Liver (tissue), 9 donors: ENCODE data around the gene CEACAM19. TPM values are rescaled to one million over a fixed set of nuclear protein-coding genes. Genes with fewer than 3 reads are reported as not detected.

Experiments used
- DNase-seq: peaks from one replicate; pipeline ENCODE4 v3.0.0-alpha.2; 2017; ENCODE audit warnings: low spot score
- H3K27ac ChIP-seq, 2 donors: one replicate each; pipeline ENCODE4 v1.7.0; 2013; ENCODE audit warnings: inconsistent platforms in 2 of 2, low read length in 2 of 2, control low read depth in 1 of 2, low read depth in 1 of 2, mild to moderate bottlenecking in 1 of 2
- H3K27me3 ChIP-seq, 4 donors: one replicate each; pipeline versions ENCODE4 v1.6.1 to v1.7.0; 2013; ENCODE audit warnings: low read length in 3 of 4, inconsistent platforms in 1 of 4, mild to moderate bottlenecking in 1 of 4, moderate library complexity in 1 of 4; ENCODE audit not compliant: control insufficient read depth in 4 of 4, insufficient read depth in 4 of 4
- H3K36me3 ChIP-seq, 4 donors: one replicate each; pipeline versions ENCODE4 v1.6.1 to v1.7.0; 2013; ENCODE audit warnings: low read length in 3 of 4, mild to moderate bottlenecking in 3 of 4, low read depth in 1 of 4, moderate library complexity in 1 of 4; ENCODE audit not compliant: control insufficient read depth in 4 of 4, insufficient read depth in 3 of 4
- H3K4me1 ChIP-seq, 4 donors: one replicate each; pipeline versions ENCODE4 v1.6.1 to v1.7.0; 2013; ENCODE audit warnings: low read length in 3 of 4, mild to moderate bottlenecking in 3 of 4, moderate library complexity in 1 of 4; ENCODE audit not compliant: control insufficient read depth in 4 of 4, insufficient read depth in 4 of 4
- H3K4me3 ChIP-seq, 3 donors: one replicate each; pipeline versions ENCODE4 v1.6.1 to v1.7.0; 2013; ENCODE audit warnings: low read length in 3 of 3, control low read depth in 1 of 3, low read depth in 1 of 3, mild to moderate bottlenecking in 1 of 3
- H3K9ac ChIP-seq, 2 donors: one replicate each; pipeline ENCODE4 v1.7.0; 2013; ENCODE audit warnings: low read length in 2 of 2, mild to moderate bottlenecking in 2 of 2, moderate library complexity in 2 of 2, control low read depth in 1 of 2, low read depth in 1 of 2
- H3K9me3 ChIP-seq, 4 donors: one replicate each; pipeline versions ENCODE4 v1.6.1 to v1.7.0; 2013; ENCODE audit warnings: low read length in 3 of 4; ENCODE audit not compliant: control insufficient read depth in 4 of 4
- CTCF ChIP-seq: fragments of 150-350 bp; IDR thresholded peaks from 2 replicates; pipeline ENCODE4 v1.5.1; 2017; ENCODE audit warnings: improper control_type of control experiment, low read depth, low read length; ENCODE audit not compliant: missing input control
- EGR1 ChIP-seq, 2 donors: IDR thresholded peaks; 2 replicates each; pipeline ENCODE4 v1.6.1; 2016 to 2018; ENCODE audit warnings: antibody characterized with exemption in 2 of 2, low read depth in 2 of 2
- FOXA1 ChIP-seq: IDR thresholded peaks from 2 replicates; pipeline ENCODE4 v1.6.1; 2016; ENCODE audit warnings: antibody characterized with exemption
- FOXA2 ChIP-seq: IDR thresholded peaks from 2 replicates; pipeline ENCODE4 v1.6.1; 2016; ENCODE audit warnings: antibody characterized with exemption
- GABPA ChIP-seq, 2 donors: IDR thresholded peaks in 1 of 2; conservative IDR thresholded peaks in 1 of 2; 2 replicates each; pipeline ENCODE4 v1.6.1; 2016; ENCODE audit warnings: antibody characterized with exemption in 2 of 2, mild to moderate bottlenecking in 1 of 2, moderate library complexity in 1 of 2
- HNF4A ChIP-seq, 2 donors: conservative IDR thresholded peaks; 2 replicates each; pipeline ENCODE4 v1.6.1; 2016; ENCODE audit warnings: antibody characterized with exemption in 2 of 2, mild to moderate bottlenecking in 2 of 2
- HNF4G ChIP-seq: IDR thresholded peaks from 2 replicates; pipeline ENCODE4 v1.6.1; 2016; ENCODE audit warnings: antibody characterized with exemption
- NR2F2 ChIP-seq: IDR thresholded peaks from 2 replicates; pipeline ENCODE4 v1.6.1; 2016; ENCODE audit warnings: antibody characterized with exemption
- RXRA ChIP-seq, 2 donors: IDR thresholded peaks; 2 replicates each; pipeline ENCODE4 v1.6.1; 2017 to 2018; ENCODE audit warnings: antibody characterized with exemption in 2 of 2, mild to moderate bottlenecking in 1 of 2
- TAF1 ChIP-seq: conservative IDR thresholded peaks from 2 replicates; pipeline ENCODE4 v1.6.1; 2016; ENCODE audit warnings: antibody characterized with exemption, mild to moderate bottlenecking
- YY1 ChIP-seq: IDR thresholded peaks from 2 replicates; pipeline ENCODE4 v1.6.1; 2016; ENCODE audit warnings: antibody characterized with exemption, mild to moderate bottlenecking
- WGBS: extraction: QIAGEN DNeasy Blood & Tissue Kit; methylation state at CpG from one replicate; pipeline ENCODE4 v1.1.7; 2013; 5-methylcytosine and 5-hydroxymethylcytosine counted together
- polyA plus RNA-seq, 2 donors: library from polyadenylated mRNA; stranded (reverse) in 1 of 2; unstranded in 1 of 2; fragments of 200-250 nt in 1 of 2; fragments of >200 nt in 1 of 2; fragmentation: Nextera tagmentation in 1 of 2; extraction: Ambion mirVana in 1 of 2; gene quantifications; one replicate each; pipeline versions ENCODE4 v1.2.1 to v1.2.3, GENCODE V29; 2013 to 2015
- total RNA-seq, 2 donors: library from RNA; depleted of rRNA; stranded (reverse); fragments of >200 nt; gene quantifications; one replicate each; pipeline ENCODE4 v1.2.3, GENCODE V29; 2014
- TF ChIP-seq, protein P1 (sequence below): IDR thresholded peaks from 2 replicates; pipeline ENCODE4 v1.6.1; 2016; ENCODE audit warnings: antibody characterized with exemption
- TF ChIP-seq, protein P2 (sequence below): IDR thresholded peaks from 2 replicates; pipeline ENCODE4 v1.6.1; 2016; ENCODE audit warnings: antibody characterized with exemption, mild to moderate bottlenecking
- TF ChIP-seq, protein P3 (sequence below): IDR thresholded peaks from 2 replicates; pipeline ENCODE4 v1.6.1; 2016; ENCODE audit warnings: antibody characterized with exemption
- donor health status: healthy.
- donor health status: healthy.
- donor health status: healthy.
- donor health status: healthy.
- donor health status: healthy.

Gene CEACAM19
- total and polyA plus RNA-seq, 4 donors, result 0.75 to 2.6 (median 1.3) TPM

DNA sequence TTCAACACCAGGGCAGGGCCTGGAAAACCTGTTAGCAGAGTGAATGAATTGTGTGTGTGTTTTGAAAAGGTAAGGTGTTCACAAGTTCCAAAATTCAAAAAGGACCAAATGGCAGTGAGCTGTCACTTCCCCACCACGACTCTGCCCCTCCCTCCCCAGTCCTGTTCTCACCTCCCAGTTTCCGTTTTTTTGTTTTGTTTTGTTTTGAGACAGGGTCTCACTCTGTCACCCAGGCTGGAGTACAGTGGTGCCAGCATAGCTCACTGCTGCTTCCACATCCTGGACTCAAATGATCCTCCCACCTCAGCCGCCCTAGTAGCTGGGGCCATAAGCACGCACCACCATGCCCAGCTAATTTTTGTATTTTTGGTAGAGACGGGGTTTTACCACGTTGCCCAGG lies 56.9 kb downstream of the CEACAM19 start:
- 83% methylated on average over 6 of the region's 6 CpGs for WGBS
- no peak overlapping the region for H3K9ac ChIP-seq

More for the DNA sequence above, 56.9 kb downstream of the CEACAM19 start:
- Histone ChIP-seq H3K4me3 (no peak overlapping the region), H3K27me3 (no peaks in the 10 kb centered on the region), H3K36me3 (no peaks in the 10 kb centered on the region), H3K9me3 (no peaks in the 10 kb centered on the region), H3K27ac (peak overlapping the region in 1 of 2 donors; percentile 23), H3K4me1 (peaks cover 4 to 32% (median 25%) of the 10 kb centered on the region in 4 donors)
- TF ChIP-seq, protein P1, sequence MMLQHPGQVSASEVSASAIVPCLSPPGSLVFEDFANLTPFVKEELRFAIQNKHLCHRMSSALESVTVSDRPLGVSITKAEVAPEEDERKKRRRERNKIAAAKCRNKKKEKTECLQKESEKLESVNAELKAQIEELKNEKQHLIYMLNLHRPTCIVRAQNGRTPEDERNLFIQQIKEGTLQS, result no peak
- no peak for TF ChIP-seq EGR1 (IDR thresholded peaks at IDR 0.05; ENCODE audit: low read depth in 2 of 2)
- TF ChIP-seq GABPA (IDR thresholded peaks at IDR 0.05 in 1 of 2, conservative IDR thresholded peaks at IDR 0.05 in 1 of 2), result no peak
- TF ChIP-seq, protein P2, sequence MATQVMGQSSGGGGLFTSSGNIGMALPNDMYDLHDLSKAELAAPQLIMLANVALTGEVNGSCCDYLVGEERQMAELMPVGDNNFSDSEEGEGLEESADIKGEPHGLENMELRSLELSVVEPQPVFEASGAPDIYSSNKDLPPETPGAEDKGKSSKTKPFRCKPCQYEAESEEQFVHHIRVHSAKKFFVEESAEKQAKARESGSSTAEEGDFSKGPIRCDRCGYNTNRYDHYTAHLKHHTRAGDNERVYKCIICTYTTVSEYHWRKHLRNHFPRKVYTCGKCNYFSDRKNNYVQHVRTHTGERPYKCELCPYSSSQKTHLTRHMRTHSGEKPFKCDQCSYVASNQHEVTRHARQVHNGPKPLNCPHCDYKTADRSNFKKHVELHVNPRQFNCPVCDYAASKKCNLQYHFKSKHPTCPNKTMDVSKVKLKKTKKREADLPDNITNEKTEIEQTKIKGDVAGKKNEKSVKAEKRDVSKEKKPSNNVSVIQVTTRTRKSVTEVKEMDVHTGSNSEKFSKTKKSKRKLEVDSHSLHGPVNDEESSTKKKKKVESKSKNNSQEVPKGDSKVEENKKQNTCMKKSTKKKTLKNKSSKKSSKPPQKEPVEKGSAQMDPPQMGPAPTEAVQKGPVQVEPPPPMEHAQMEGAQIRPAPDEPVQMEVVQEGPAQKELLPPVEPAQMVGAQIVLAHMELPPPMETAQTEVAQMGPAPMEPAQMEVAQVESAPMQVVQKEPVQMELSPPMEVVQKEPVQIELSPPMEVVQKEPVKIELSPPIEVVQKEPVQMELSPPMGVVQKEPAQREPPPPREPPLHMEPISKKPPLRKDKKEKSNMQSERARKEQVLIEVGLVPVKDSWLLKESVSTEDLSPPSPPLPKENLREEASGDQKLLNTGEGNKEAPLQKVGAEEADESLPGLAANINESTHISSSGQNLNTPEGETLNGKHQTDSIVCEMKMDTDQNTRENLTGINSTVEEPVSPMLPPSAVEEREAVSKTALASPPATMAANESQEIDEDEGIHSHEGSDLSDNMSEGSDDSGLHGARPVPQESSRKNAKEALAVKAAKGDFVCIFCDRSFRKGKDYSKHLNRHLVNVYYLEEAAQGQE, result no peak
- TF ChIP-seq, protein P3, sequence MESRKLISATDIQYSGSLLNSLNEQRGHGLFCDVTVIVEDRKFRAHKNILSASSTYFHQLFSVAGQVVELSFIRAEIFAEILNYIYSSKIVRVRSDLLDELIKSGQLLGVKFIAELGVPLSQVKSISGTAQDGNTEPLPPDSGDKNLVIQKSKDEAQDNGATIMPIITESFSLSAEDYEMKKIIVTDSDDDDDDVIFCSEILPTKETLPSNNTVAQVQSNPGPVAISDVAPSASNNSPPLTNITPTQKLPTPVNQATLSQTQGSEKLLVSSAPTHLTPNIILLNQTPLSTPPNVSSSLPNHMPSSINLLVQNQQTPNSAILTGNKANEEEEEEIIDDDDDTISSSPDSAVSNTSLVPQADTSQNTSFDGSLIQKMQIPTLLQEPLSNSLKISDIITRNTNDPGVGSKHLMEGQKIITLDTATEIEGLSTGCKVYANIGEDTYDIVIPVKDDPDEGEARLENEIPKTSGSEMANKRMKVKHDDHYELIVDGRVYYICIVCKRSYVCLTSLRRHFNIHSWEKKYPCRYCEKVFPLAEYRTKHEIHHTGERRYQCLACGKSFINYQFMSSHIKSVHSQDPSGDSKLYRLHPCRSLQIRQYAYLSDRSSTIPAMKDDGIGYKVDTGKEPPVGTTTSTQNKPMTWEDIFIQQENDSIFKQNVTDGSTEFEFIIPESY, result no peak
- TF ChIP-seq HNF4G, result no peak
- no peak for TF ChIP-seq TAF1
- no peak for TF ChIP-seq FOXA2
- no peak for TF ChIP-seq RXRA (IDR thresholded peaks at IDR 0.05)
- no peak for TF ChIP-seq HNF4A (conservative IDR thresholded peaks at IDR 0.05)
- no peak for TF ChIP-seq YY1
- TF ChIP-seq CTCF, result no peak
- no peak for TF ChIP-seq FOXA1
- no peak for TF ChIP-seq NR2F2
- no peak for DNase-seq
